GM23338 (cell line): Measurements from ENCODE around the gene CDKAL1.

Experiments used
- CREB1 ChIP-seq: fragments of 250-450 bp; sonication (Bioruptor Pico); IDR thresholded peaks from 2 replicates; pipeline ENCODE4 v1.5.0; 2020; ENCODE audit warnings: low read depth, mild to moderate bottlenecking, moderate library complexity
- CTCF ChIP-seq, 2 experiments: fragments of 200-600 bp in 1 of 2; sonication (generic) in 1 of 2; conservative IDR thresholded peaks; 2 replicates each; pipeline versions ENCODE4 v1.5.1 to v1.6.1; 2016 to 2017; ENCODE audit warnings: antibody characterized with exemption in 2 of 2, low read depth in 2 of 2, mild to moderate bottlenecking in 2 of 2, moderate library complexity in 1 of 2
- EZH2 ChIP-seq: fragments of 200-600 bp; sonication (generic); IDR thresholded peaks from one replicate; pipeline ENCODE4 v1.8.0; 2017; ENCODE audit warnings: antibody characterized with exemption, mild to moderate bottlenecking, low read depth; ENCODE audit not compliant: unreplicated experiment
- EZH2phosphoT487 ChIP-seq: fragments of 200-600 bp; sonication (generic); IDR thresholded peaks from one replicate; pipeline ENCODE4 v1.8.1; 2018; ENCODE audit warnings: antibody characterized with exemption; ENCODE audit not compliant: unreplicated experiment
- JUNB ChIP-seq: IDR thresholded peaks from one replicate; pipeline ENCODE4 v1.6.1; 2016; ENCODE audit warnings: antibody characterized with exemption; ENCODE audit not compliant: unreplicated experiment
- NANOG ChIP-seq: IDR thresholded peaks from 2 replicates; pipeline ENCODE4 v1.6.1; 2016; ENCODE audit warnings: antibody characterized with exemption, borderline replicate concordance
- POLR2AphosphoS5 ChIP-seq: IDR thresholded peaks from 2 replicates; pipeline ENCODE4 v1.6.1; 2016; ENCODE audit warnings: antibody characterized with exemption, low read depth
- STAT1 ChIP-seq: IDR thresholded peaks from one replicate; pipeline ENCODE4 v1.6.1; 2016; ENCODE audit warnings: antibody characterized with exemption; ENCODE audit not compliant: unreplicated experiment
- ZNF114 ChIP-seq: fragments of 250-450 bp; sonication (Bioruptor Pico); IDR thresholded peaks from 2 replicates; pipeline ENCODE4 v1.5.0; 2020; ENCODE audit warnings: mild to moderate bottlenecking, moderate library complexity
- ZNF331 ChIP-seq: fragments of 250-450 bp; sonication (Bioruptor Pico); IDR thresholded peaks from 2 replicates; pipeline ENCODE4 v1.5.0; 2020; ENCODE audit warnings: low read depth, mild to moderate bottlenecking, moderate library complexity
- TF ChIP-seq, protein P1 (sequence below): IDR thresholded peaks from one replicate; pipeline ENCODE4 v1.6.1; 2018; ENCODE audit warnings: antibody characterized with exemption; ENCODE audit not compliant: unreplicated experiment
- TF ChIP-seq, protein P2 (sequence below): IDR thresholded peaks from 2 replicates; pipeline ENCODE4 v1.6.1; 2016; ENCODE audit warnings: antibody characterized with exemption
- TF ChIP-seq, protein P3 (sequence below): fragments of 250-450 bp; sonication (Bioruptor Pico); IDR thresholded peaks from 2 replicates; pipeline ENCODE4 v1.5.0; 2020; ENCODE audit warnings: mild to moderate bottlenecking, moderate library complexity

GRCh38 chr6:21273451-21273850 is 739.2 kb downstream of the CDKAL1 start:
- TF ChIP-seq, protein P1, sequence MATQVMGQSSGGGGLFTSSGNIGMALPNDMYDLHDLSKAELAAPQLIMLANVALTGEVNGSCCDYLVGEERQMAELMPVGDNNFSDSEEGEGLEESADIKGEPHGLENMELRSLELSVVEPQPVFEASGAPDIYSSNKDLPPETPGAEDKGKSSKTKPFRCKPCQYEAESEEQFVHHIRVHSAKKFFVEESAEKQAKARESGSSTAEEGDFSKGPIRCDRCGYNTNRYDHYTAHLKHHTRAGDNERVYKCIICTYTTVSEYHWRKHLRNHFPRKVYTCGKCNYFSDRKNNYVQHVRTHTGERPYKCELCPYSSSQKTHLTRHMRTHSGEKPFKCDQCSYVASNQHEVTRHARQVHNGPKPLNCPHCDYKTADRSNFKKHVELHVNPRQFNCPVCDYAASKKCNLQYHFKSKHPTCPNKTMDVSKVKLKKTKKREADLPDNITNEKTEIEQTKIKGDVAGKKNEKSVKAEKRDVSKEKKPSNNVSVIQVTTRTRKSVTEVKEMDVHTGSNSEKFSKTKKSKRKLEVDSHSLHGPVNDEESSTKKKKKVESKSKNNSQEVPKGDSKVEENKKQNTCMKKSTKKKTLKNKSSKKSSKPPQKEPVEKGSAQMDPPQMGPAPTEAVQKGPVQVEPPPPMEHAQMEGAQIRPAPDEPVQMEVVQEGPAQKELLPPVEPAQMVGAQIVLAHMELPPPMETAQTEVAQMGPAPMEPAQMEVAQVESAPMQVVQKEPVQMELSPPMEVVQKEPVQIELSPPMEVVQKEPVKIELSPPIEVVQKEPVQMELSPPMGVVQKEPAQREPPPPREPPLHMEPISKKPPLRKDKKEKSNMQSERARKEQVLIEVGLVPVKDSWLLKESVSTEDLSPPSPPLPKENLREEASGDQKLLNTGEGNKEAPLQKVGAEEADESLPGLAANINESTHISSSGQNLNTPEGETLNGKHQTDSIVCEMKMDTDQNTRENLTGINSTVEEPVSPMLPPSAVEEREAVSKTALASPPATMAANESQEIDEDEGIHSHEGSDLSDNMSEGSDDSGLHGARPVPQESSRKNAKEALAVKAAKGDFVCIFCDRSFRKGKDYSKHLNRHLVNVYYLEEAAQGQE, result no peak
- TF ChIP-seq CTCF (conservative IDR thresholded peaks at IDR 0.05; ENCODE audit: low read depth in 2 of 2) (no peak), EZH2 (no peak), POLR2AphosphoS5 (no peak), JUNB (no peak), CREB1 (CRISPR knock-in tag) (no peak), EZH2phosphoT487 (no peak), ZNF331 (CRISPR knock-in tag) (no peak), NANOG (no peak), STAT1 (no peak), ZNF114 (CRISPR knock-in tag) (no peak)
- TF ChIP-seq, protein P2, sequence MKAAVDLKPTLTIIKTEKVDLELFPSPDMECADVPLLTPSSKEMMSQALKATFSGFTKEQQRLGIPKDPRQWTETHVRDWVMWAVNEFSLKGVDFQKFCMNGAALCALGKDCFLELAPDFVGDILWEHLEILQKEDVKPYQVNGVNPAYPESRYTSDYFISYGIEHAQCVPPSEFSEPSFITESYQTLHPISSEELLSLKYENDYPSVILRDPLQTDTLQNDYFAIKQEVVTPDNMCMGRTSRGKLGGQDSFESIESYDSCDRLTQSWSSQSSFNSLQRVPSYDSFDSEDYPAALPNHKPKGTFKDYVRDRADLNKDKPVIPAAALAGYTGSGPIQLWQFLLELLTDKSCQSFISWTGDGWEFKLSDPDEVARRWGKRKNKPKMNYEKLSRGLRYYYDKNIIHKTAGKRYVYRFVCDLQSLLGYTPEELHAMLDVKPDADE, result no peak
- TF ChIP-seq, protein P3, sequence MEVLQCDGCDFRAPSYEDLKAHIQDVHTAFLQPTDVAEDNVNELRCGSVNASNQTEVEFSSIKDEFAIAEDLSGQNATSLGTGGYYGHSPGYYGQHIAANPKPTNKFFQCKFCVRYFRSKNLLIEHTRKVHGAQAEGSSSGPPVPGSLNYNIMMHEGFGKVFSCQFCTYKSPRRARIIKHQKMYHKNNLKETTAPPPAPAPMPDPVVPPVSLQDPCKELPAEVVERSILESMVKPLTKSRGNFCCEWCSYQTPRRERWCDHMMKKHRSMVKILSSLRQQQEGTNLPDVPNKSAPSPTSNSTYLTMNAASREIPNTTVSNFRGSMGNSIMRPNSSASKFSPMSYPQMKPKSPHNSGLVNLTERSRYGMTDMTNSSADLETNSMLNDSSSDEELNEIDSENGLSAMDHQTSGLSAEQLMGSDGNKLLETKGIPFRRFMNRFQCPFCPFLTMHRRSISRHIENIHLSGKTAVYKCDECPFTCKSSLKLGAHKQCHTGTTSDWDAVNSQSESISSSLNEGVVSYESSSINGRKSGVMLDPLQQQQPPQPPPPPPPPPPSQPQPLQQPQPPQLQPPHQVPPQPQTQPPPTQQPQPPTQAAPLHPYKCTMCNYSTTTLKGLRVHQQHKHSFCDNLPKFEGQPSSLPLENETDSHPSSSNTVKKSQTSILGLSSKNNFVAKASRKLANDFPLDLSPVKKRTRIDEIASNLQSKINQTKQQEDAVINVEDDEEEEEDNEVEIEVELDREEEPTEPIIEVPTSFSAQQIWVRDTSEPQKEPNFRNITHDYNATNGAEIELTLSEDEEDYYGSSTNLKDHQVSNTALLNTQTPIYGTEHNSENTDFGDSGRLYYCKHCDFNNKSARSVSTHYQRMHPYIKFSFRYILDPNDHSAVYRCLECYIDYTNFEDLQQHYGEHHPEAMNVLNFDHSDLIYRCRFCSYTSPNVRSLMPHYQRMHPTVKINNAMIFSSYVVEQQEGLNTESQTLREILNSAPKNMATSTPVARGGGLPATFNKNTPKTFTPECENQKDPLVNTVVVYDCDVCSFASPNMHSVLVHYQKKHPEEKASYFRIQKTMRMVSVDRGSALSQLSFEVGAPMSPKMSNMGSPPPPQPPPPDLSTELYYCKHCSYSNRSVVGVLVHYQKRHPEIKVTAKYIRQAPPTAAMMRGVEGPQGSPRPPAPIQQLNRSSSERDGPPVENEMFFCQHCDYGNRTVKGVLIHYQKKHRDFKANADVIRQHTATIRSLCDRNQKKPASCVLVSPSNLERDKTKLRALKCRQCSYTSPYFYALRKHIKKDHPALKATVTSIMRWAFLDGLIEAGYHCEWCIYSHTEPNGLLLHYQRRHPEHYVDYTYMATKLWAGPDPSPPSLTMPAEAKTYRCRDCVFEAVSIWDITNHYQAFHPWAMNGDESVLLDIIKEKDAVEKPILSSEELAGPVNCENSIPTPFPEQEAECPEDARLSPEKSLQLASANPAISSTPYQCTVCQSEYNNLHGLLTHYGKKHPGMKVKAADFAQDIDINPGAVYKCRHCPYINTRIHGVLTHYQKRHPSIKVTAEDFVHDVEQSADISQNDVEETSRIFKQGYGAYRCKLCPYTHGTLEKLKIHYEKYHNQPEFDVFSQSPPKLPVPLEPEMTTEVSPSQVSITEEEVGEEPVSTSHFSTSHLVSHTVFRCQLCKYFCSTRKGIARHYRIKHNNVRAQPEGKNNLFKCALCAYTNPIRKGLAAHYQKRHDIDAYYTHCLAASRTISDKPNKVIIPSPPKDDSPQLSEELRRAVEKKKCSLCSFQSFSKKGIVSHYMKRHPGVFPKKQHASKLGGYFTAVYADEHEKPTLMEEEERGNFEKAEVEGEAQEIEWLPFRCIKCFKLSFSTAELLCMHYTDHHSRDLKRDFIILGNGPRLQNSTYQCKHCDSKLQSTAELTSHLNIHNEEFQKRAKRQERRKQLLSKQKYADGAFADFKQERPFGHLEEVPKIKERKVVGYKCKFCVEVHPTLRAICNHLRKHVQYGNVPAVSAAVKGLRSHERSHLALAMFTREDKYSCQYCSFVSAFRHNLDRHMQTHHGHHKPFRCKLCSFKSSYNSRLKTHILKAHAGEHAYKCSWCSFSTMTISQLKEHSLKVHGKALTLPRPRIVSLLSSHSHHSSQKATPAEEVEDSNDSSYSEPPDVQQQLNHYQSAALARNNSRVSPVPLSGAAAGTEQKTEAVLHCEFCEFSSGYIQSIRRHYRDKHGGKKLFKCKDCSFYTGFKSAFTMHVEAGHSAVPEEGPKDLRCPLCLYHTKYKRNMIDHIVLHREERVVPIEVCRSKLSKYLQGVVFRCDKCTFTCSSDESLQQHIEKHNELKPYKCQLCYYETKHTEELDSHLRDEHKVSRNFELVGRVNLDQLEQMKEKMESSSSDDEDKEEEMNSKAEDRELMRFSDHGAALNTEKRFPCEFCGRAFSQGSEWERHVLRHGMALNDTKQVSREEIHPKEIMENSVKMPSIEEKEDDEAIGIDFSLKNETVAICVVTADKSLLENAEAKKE (CRISPR knock-in tag), result no peak
